Breast epithelium (tissue), 4 donors: ENCODE data around the gene TFPT. TPM values are rescaled to one million over a fixed set of nuclear protein-coding genes. Genes with fewer than 3 reads are reported as not detected.
A peak's percentile ranks its signal among the peaks of the same experiment; 100 is the strongest.

Source experiments
- DNase-seq, 2 donors: peaks; one replicate each; pipeline ENCODE4 v3.0.0-alpha.2; 2019; ENCODE audit warnings: low spot score in 2 of 2
- H3K27ac ChIP-seq, 2 donors: fragments of 200-600 bp; sonication (generic) in 1 of 2; one replicate each; pipeline ENCODE4 v1.5.1; 2016 to 2019; ENCODE audit warnings: mild to moderate bottlenecking in 1 of 2
- H3K27me3 ChIP-seq, 2 donors: fragments of 200-600 bp; sonication (generic) in 1 of 2; one replicate each; pipeline versions ENCODE4 v1.5.1 to v1.6.0; 2017 to 2019; ENCODE audit warnings: control low read depth in 1 of 2, mild to moderate bottlenecking in 1 of 2
- H3K36me3 ChIP-seq: fragments of 200-600 bp; one replicate; pipeline ENCODE4 v1.5.1; 2019
- H3K4me1 ChIP-seq, 2 donors: fragments of 200-600 bp; sonication (generic); one replicate each; pipeline ENCODE4 v1.5.1; 2016 to 2019; ENCODE audit warnings: control low read depth in 1 of 2
- H3K4me3 ChIP-seq, 3 donors: fragments of 200-600 bp; sonication (generic); 1 replicate in 2 of 3; 2 replicates in 1 of 3; pipeline ENCODE4 v1.5.1; 2016 to 2019; ENCODE audit warnings: mild to moderate bottlenecking in 3 of 3, moderate library complexity in 2 of 3
- H3K9me3 ChIP-seq, 2 donors: fragments of 200-600 bp; sonication (generic) in 1 of 2; one replicate each; pipeline ENCODE4 v1.5.1; 2016 to 2019; ENCODE audit warnings: control low read depth in 1 of 2
- POLR2A ChIP-seq: fragments of 450-650 bp; IDR thresholded peaks from one replicate; pipeline ENCODE4 v1.6.1; 2016; ENCODE audit warnings: antibody characterized with exemption, mild to moderate bottlenecking, moderate library complexity
- POLR2AphosphoS5 ChIP-seq, 3 donors: sonication (generic); formaldehyde crosslinking; IDR thresholded peaks; one replicate each; pipeline ENCODE4 v1.6.1; 2017; ENCODE audit warnings: antibody characterized with exemption in 3 of 3
- intact Hi-C: fragments of 100-400 bp; cut with DNase I; formaldehyde crosslinking; loops from one replicate; pipeline ENCODE4 v1.15.1; 2023; ENCODE audit warnings: low total_unique reads
- total RNA-seq, 3 donors: library from RNA; depleted of rRNA; stranded (reverse); fragments of >200 nt; gene quantifications; one replicate each; pipeline ENCODE4 v1.1.0, GENCODE V29; 2016
- TF ChIP-seq, protein P1 (sequence below), 3 donors: fragments of 450-650 bp; IDR thresholded peaks; one replicate each; pipeline ENCODE4 v1.5.1; 2016 to 2017; ENCODE audit warnings: antibody characterized with exemption in 3 of 3, mild to moderate bottlenecking in 3 of 3, moderate library complexity in 3 of 3

The TFPT gene
- total RNA-seq, 3 donors from 2014 or later = 11.9 to 16.7 (median 16.2) TPM

DNA sequence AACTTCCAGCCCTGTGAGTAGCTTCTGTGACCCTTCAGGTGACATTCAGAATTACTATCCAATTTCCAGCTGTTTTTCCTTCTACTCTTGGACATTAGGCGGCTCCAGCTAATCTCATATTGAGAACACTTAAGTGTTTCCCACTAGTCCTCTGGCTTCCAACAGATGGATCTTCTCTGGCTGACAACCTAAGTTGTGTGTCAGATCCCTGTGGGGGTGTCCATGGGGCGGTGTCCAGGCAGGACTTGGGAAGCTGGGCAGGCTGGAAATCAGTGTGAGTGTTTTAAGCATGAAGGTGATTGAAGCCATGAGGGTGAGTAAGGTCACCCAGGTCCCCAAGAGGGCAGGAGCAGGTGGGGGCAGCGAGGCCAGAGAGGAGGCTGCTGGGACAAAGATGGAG, 32.2 kb upstream of the TFPT start:
- Histone ChIP-seq H3K4me3 (no peak overlapping the region), H3K4me1 (no peaks in the 10 kb centered on the region), H3K9me3 (no peaks in the 10 kb centered on the region), H3K27ac (no peak overlapping the region), H3K36me3 (peaks cover 22% of the 10 kb centered on the region), H3K27me3 (no peaks in the 10 kb centered on the region)
- DNase-seq = no peak
- TF ChIP-seq POLR2A (no peak), POLR2AphosphoS5 (IDR thresholded peaks at IDR 0.05) (no peak)
- TF ChIP-seq, protein P1, sequence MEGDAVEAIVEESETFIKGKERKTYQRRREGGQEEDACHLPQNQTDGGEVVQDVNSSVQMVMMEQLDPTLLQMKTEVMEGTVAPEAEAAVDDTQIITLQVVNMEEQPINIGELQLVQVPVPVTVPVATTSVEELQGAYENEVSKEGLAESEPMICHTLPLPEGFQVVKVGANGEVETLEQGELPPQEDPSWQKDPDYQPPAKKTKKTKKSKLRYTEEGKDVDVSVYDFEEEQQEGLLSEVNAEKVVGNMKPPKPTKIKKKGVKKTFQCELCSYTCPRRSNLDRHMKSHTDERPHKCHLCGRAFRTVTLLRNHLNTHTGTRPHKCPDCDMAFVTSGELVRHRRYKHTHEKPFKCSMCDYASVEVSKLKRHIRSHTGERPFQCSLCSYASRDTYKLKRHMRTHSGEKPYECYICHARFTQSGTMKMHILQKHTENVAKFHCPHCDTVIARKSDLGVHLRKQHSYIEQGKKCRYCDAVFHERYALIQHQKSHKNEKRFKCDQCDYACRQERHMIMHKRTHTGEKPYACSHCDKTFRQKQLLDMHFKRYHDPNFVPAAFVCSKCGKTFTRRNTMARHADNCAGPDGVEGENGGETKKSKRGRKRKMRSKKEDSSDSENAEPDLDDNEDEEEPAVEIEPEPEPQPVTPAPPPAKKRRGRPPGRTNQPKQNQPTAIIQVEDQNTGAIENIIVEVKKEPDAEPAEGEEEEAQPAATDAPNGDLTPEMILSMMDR (IDR thresholded peaks at IDR 0.05) = no peak
- intact Hi-C loops = no loop called here

DNA sequence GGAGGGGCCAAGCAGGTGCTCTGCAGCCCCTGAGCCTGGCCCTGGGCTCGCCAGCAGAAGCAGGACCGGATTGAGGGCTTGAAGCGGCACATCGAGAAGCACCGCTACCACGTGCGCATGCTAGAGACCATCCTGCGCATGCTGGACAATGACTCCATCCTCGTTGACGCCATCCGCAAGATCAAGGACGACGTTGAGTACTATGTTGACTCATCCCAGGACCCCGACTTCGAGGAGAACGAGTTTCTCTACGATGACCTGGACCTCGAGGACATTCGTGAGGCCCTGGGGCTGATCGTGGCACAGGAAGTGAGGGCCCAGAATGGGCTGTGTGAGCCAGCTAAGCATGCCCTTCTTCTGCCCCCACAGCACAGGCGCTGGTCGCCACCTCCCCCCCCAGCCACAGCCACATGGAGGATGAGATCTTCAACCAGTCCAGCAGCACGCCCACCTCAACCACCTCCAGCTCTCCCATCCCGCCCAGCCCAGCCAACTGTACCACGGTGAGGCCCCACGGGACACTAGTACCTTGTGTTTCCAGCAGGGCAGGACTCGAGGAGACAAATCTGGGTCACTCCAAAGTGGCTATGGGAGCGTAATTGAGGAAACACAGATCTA, 30.2 kb upstream of the TFPT start:
- Histone ChIP-seq H3K36me3 (peaks cover 22% of the 10 kb centered on the region), H3K9me3 (no peaks in the 10 kb centered on the region), H3K4me3 (no peak overlapping the region), H3K27ac (no peak overlapping the region), H3K27me3 (no peaks in the 10 kb centered on the region), H3K4me1 (no peaks in the 10 kb centered on the region)
- TF ChIP-seq, protein P1 (IDR thresholded peaks at IDR 0.05) = no peak
- no peak for TF ChIP-seq POLR2A
- TF ChIP-seq POLR2AphosphoS5 (IDR thresholded peaks at IDR 0.05) = no peak
- DNase-seq = no peak
- intact Hi-C loops = no loop called here

DNA sequence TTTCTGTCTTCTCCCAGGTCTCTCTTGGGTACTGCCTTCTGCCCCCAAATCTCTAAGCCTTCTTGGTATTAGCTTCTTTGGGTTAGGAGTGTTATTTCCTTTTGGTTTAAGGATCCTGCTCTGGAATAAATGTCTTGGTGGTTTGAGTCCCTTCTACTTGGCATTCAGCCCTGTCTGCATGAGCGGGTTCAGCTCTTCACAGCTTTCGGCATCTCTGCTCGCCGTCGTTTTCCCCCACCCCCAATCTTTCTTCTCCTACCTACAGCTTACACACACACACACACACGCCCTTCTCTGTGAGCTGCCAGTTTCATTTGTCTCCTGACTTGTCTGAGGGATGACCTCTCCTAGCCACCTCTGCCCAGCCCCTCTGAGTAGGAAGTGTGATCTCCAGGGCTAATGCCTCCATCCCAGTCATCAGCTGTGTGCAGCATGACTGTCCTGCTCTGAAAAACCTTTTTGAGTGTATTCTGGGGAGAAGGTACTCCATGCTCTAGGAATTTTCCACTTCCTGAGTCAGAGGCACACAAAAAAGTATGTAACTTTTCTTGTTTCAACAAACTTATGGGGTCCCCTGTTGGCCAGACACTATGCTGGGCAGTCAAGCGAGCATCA, 26.8 kb upstream of the TFPT start:
- intact Hi-C loops = no loop called here
- Histone ChIP-seq H3K4me3 (no peak overlapping the region), H3K4me1 (peaks cover 0 to 14% of the 10 kb centered on the region in 2 donors), H3K27me3 (no peaks in the 10 kb centered on the region), H3K27ac (no peak overlapping the region), H3K36me3 (peaks cover 18% of the 10 kb centered on the region), H3K9me3 (no peaks in the 10 kb centered on the region)
- DNase-seq = no peak
- TF ChIP-seq POLR2AphosphoS5 (IDR thresholded peaks at IDR 0.05) = no peak
- TF ChIP-seq, protein P1 (IDR thresholded peaks at IDR 0.05) = no peak
- TF ChIP-seq POLR2A = no peak

DNA sequence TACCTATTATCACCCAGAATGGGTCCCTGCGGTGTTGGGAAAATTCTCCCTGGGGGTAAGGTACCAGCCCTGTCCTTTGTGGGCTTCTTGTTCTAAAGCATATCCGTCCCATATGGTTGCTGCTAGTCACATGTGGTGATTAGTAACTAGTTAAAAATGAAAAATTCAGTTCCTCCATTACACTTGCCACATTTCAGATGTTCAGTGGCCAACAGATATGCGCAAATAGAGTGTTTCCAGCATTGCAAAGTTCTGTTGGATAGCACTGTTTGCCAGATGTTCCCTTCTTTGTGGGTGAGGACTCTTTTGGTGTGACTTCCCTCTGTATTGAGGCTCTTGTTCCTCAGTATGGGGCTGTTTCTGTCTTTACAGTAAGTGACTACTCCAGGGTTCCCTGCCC, 25.9 kb upstream of the TFPT start:
- Histone ChIP-seq H3K9me3 (no peaks in the 10 kb centered on the region), H3K4me3 (no peak overlapping the region), H3K27me3 (no peaks in the 10 kb centered on the region), H3K36me3 (peaks cover 18% of the 10 kb centered on the region), H3K4me1 (peaks cover 5 to 14% of the 10 kb centered on the region in 2 donors), H3K27ac (no peak overlapping the region)
- no peak for TF ChIP-seq POLR2A
- TF ChIP-seq POLR2AphosphoS5 (IDR thresholded peaks at IDR 0.05) = no peak
- TF ChIP-seq, protein P1 (IDR thresholded peaks at IDR 0.05) = no peak
- DNase-seq = no peak
- intact Hi-C loops = no loop called here

DNA sequence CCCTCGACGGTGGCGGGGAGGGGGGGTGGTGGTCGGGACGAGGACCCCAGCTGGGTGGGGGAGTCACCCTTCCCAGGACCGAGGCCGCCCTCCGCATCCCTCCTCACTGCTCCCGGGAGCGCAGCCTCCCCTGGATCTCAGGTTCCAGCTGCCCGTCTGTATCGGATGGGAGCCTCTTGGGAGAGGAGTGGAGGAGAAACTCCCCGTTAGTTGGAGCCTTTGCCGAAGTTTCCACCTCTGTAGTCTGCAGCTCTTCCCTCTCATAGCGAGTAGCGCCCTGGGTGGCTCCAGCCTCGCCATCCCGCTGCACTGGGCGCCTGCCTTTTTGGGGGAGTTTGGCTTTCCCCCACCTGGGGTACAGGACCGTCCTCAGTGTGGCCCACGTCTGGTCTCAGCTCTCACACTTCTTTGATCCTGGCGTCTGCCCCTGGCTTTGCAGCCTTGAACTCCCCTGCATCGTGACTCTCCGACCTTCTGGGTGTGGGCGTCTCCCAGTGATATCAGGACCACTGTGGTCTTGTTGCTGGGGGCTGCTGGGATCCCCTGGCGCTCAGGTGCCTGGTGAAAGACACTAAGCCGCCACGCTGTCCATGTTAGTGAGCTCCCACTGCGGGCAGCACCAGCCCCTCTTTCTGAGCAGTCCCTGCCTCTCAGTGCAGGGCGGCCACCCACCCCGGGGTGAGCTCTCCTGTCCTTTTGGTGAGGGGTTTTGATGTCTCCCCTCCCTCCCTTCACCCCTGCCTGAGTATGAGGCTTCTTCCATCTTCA, 23.2 kb upstream of the TFPT start:
- no peaks in the 10 kb centered on the region for H3K27me3 ChIP-seq
- TF ChIP-seq POLR2A = no peak
- TF ChIP-seq, protein P1 (IDR thresholded peaks at IDR 0.05) = no peak
- TF ChIP-seq POLR2AphosphoS5 (IDR thresholded peaks at IDR 0.05) = no peak
- DNase-seq = no peak
- peak overlapping the region; percentile 97 to 100 (median 100) for H3K4me3 ChIP-seq
- H3K4me1 ChIP-seq = peaks cover 8 to 20% of the 10 kb centered on the region in 2 donors
- intact Hi-C loops = no loop called here
- peak overlapping the region; percentile 97 to 98 for H3K27ac ChIP-seq
- H3K9me3 ChIP-seq = no peaks in the 10 kb centered on the region
- H3K36me3 ChIP-seq = peaks cover 5% of the 10 kb centered on the region
